GOT3 (cell line): ENCODE measurements around the gene CACNB2.
"Not testable (repeated sequence)": the region's sequence is repeated elsewhere in the genome, so short reads cannot be mapped to it uniquely, and the experiment has no call there.

Experiments used
- DNase-seq: peaks from one replicate; lab custom pipeline; 2025; ENCODE audit warnings: mixed read lengths; lab: John Stamatoyannopoulos, UW

The CACNB2 gene

GRCh38 chr10:18202680-18203460, 62.6 kb downstream of the CACNB2 start:
- DNase-seq = no peak

GRCh38 chr10:18203471-18203870, 63.2 kb downstream of the CACNB2 start:
- DNase-seq = no peak

GRCh38 chr10:18204039-18204835, 64.0 kb downstream of the CACNB2 start:
- no peak for DNase-seq

GRCh38 chr10:18205098-18205834, 65.0 kb downstream of the CACNB2 start:
- DNase-seq = no peak

GRCh38 chr10:18208186-18208585, 68.0 kb downstream of the CACNB2 start:
- DNase-seq = not testable (repeated sequence)

- no peak for DNase-seq
Observed at GRCh38 chr10:18209241-18209640, 69.0 kb downstream of the CACNB2 start.

- DNase-seq = no peak
Observed at GRCh38 chr10:18210711-18211110, 70.5 kb downstream of the CACNB2 start.

GRCh38 chr10:18211862-18212261, 71.6 kb downstream of the CACNB2 start:
- DNase-seq = no peak

GRCh38 chr10:18213271-18213670, 73.0 kb downstream of the CACNB2 start:
- DNase-seq = no peak

GRCh38 chr10:18214691-18215563, 74.7 kb downstream of the CACNB2 start:
- no peak for DNase-seq

GRCh38 chr10:18216482-18216881, 76.3 kb downstream of the CACNB2 start:
- DNase-seq = no peak

GRCh38 chr10:18217577-18217976, 77.4 kb downstream of the CACNB2 start:
- no peak for DNase-seq

GRCh38 chr10:18219146-18219545, 78.9 kb downstream of the CACNB2 start:
- no peak for DNase-seq

GRCh38 chr10:18221123-18221522, 80.9 kb downstream of the CACNB2 start:
- DNase-seq = no peak

- DNase-seq = no peak
Observed at GRCh38 chr10:18221882-18222281, 81.7 kb downstream of the CACNB2 start.

- DNase-seq = no peak
Observed at GRCh38 chr10:18222866-18223265, 82.6 kb downstream of the CACNB2 start.

GRCh38 chr10:18223898-18224297, 83.7 kb downstream of the CACNB2 start:
- DNase-seq = no peak

- DNase-seq = no peak
Observed at GRCh38 chr10:18224626-18225445, 84.6 kb downstream of the CACNB2 start.

- no peak for DNase-seq
Observed at GRCh38 chr10:18226336-18226735, 86.1 kb downstream of the CACNB2 start.

- no peak for DNase-seq
Observed at GRCh38 chr10:18229826-18230225, 89.6 kb downstream of the CACNB2 start.

GRCh38 chr10:18230794-18231193, 90.6 kb downstream of the CACNB2 start:
- DNase-seq = no peak
